Liver (tissue), 9 donors: ENCODE results near the gene PLA2G5. TPM values are rescaled to one million over a fixed set of nuclear protein-coding genes. Genes with fewer than 3 reads are reported as not detected.

Experiments used
- DNase-seq: peaks from one replicate; pipeline ENCODE4 v3.0.0-alpha.2; 2017; ENCODE audit warnings: low spot score
- H3K27ac ChIP-seq, 2 donors: one replicate each; pipeline ENCODE4 v1.7.0; 2013; ENCODE audit warnings: inconsistent platforms in 2 of 2, low read length in 2 of 2, control low read depth in 1 of 2, low read depth in 1 of 2, mild to moderate bottlenecking in 1 of 2
- H3K27me3 ChIP-seq, 4 donors: one replicate each; pipeline versions ENCODE4 v1.6.1 to v1.7.0; 2013; ENCODE audit warnings: low read length in 3 of 4, inconsistent platforms in 1 of 4, mild to moderate bottlenecking in 1 of 4, moderate library complexity in 1 of 4; ENCODE audit not compliant: control insufficient read depth in 4 of 4, insufficient read depth in 4 of 4
- H3K36me3 ChIP-seq, 4 donors: one replicate each; pipeline versions ENCODE4 v1.6.1 to v1.7.0; 2013; ENCODE audit warnings: low read length in 3 of 4, mild to moderate bottlenecking in 3 of 4, low read depth in 1 of 4, moderate library complexity in 1 of 4; ENCODE audit not compliant: control insufficient read depth in 4 of 4, insufficient read depth in 3 of 4
- H3K4me1 ChIP-seq, 4 donors: one replicate each; pipeline versions ENCODE4 v1.6.1 to v1.7.0; 2013; ENCODE audit warnings: low read length in 3 of 4, mild to moderate bottlenecking in 3 of 4, moderate library complexity in 1 of 4; ENCODE audit not compliant: control insufficient read depth in 4 of 4, insufficient read depth in 4 of 4
- H3K4me3 ChIP-seq, 3 donors: one replicate each; pipeline versions ENCODE4 v1.6.1 to v1.7.0; 2013; ENCODE audit warnings: low read length in 3 of 3, control low read depth in 1 of 3, low read depth in 1 of 3, mild to moderate bottlenecking in 1 of 3
- H3K9ac ChIP-seq, 2 donors: one replicate each; pipeline ENCODE4 v1.7.0; 2013; ENCODE audit warnings: low read length in 2 of 2, mild to moderate bottlenecking in 2 of 2, moderate library complexity in 2 of 2, control low read depth in 1 of 2, low read depth in 1 of 2
- H3K9me3 ChIP-seq, 4 donors: one replicate each; pipeline versions ENCODE4 v1.6.1 to v1.7.0; 2013; ENCODE audit warnings: low read length in 3 of 4; ENCODE audit not compliant: control insufficient read depth in 4 of 4
- EGR1 ChIP-seq, 2 donors: IDR thresholded peaks; 2 replicates each; pipeline ENCODE4 v1.6.1; 2016 to 2018; ENCODE audit warnings: antibody characterized with exemption in 2 of 2, low read depth in 2 of 2
- FOXA1 ChIP-seq: IDR thresholded peaks from 2 replicates; pipeline ENCODE4 v1.6.1; 2016; ENCODE audit warnings: antibody characterized with exemption
- FOXA2 ChIP-seq: IDR thresholded peaks from 2 replicates; pipeline ENCODE4 v1.6.1; 2016; ENCODE audit warnings: antibody characterized with exemption
- GABPA ChIP-seq, 2 donors: IDR thresholded peaks in 1 of 2; conservative IDR thresholded peaks in 1 of 2; 2 replicates each; pipeline ENCODE4 v1.6.1; 2016; ENCODE audit warnings: antibody characterized with exemption in 2 of 2, mild to moderate bottlenecking in 1 of 2, moderate library complexity in 1 of 2
- HNF4A ChIP-seq, 2 donors: conservative IDR thresholded peaks; 2 replicates each; pipeline ENCODE4 v1.6.1; 2016; ENCODE audit warnings: antibody characterized with exemption in 2 of 2, mild to moderate bottlenecking in 2 of 2
- HNF4G ChIP-seq: IDR thresholded peaks from 2 replicates; pipeline ENCODE4 v1.6.1; 2016; ENCODE audit warnings: antibody characterized with exemption
- JUND ChIP-seq, 2 donors: IDR thresholded peaks; 2 replicates each; pipeline ENCODE4 v1.6.1; 2016; ENCODE audit warnings: antibody characterized with exemption in 2 of 2
- NR2F2 ChIP-seq: IDR thresholded peaks from 2 replicates; pipeline ENCODE4 v1.6.1; 2016; ENCODE audit warnings: antibody characterized with exemption
- RAD21 ChIP-seq, 2 donors: IDR thresholded peaks; 2 replicates each; pipeline ENCODE4 v1.6.1; 2016; ENCODE audit warnings: antibody characterized with exemption in 2 of 2, mild to moderate bottlenecking in 2 of 2
- RXRA ChIP-seq, 2 donors: IDR thresholded peaks; 2 replicates each; pipeline ENCODE4 v1.6.1; 2017 to 2018; ENCODE audit warnings: antibody characterized with exemption in 2 of 2, mild to moderate bottlenecking in 1 of 2
- SP1 ChIP-seq: IDR thresholded peaks from 2 replicates; pipeline ENCODE4 v1.6.1; 2018; ENCODE audit warnings: antibody characterized with exemption, mild to moderate bottlenecking
- TAF1 ChIP-seq: conservative IDR thresholded peaks from 2 replicates; pipeline ENCODE4 v1.6.1; 2016; ENCODE audit warnings: antibody characterized with exemption, mild to moderate bottlenecking
- YY1 ChIP-seq: IDR thresholded peaks from 2 replicates; pipeline ENCODE4 v1.6.1; 2016; ENCODE audit warnings: antibody characterized with exemption, mild to moderate bottlenecking
- WGBS: extraction: QIAGEN DNeasy Blood & Tissue Kit; methylation state at CpG from one replicate; pipeline ENCODE4 v1.1.7; 2013; 5-methylcytosine and 5-hydroxymethylcytosine counted together
- polyA plus RNA-seq, 2 donors: library from polyadenylated mRNA; stranded (reverse) in 1 of 2; unstranded in 1 of 2; fragments of 200-250 nt in 1 of 2; fragments of >200 nt in 1 of 2; fragmentation: Nextera tagmentation in 1 of 2; extraction: Ambion mirVana in 1 of 2; gene quantifications; one replicate each; pipeline versions ENCODE4 v1.2.1 to v1.2.3, GENCODE V29; 2013 to 2015
- total RNA-seq, 2 donors: library from RNA; depleted of rRNA; stranded (reverse); fragments of >200 nt; gene quantifications; one replicate each; pipeline ENCODE4 v1.2.3, GENCODE V29; 2014
- TF ChIP-seq, protein P1 (sequence below): fragments of 150-350 bp; IDR thresholded peaks from 2 replicates; pipeline ENCODE4 v1.5.1; 2017; ENCODE audit warnings: improper control_type of control experiment, low read depth, low read length; ENCODE audit not compliant: missing input control
- TF ChIP-seq, protein P2 (sequence below): IDR thresholded peaks from 2 replicates; pipeline ENCODE4 v1.6.1; 2016; ENCODE audit warnings: antibody characterized with exemption, mild to moderate bottlenecking
- TF ChIP-seq, protein P3 (sequence below): IDR thresholded peaks from 2 replicates; pipeline ENCODE4 v1.6.1; 2016; ENCODE audit warnings: antibody characterized with exemption
- TF ChIP-seq, protein P4 (sequence below): IDR thresholded peaks from 2 replicates; pipeline ENCODE4 v1.6.1; 2016; ENCODE audit warnings: antibody characterized with exemption
- TF ChIP-seq, protein P5 (sequence below): IDR thresholded peaks from 2 replicates; pipeline ENCODE4 v1.6.1; 2016; ENCODE audit warnings: antibody characterized with exemption
- donor health status: healthy.
- donor health status: healthy.
- donor health status: healthy.
- donor health status: healthy.
- donor health status: healthy.

PLA2G5 gene
- total and polyA plus RNA-seq, 4 donors, result 2.0 to 2.9 (median 2.3) TPM; not detected in 1

DNA sequence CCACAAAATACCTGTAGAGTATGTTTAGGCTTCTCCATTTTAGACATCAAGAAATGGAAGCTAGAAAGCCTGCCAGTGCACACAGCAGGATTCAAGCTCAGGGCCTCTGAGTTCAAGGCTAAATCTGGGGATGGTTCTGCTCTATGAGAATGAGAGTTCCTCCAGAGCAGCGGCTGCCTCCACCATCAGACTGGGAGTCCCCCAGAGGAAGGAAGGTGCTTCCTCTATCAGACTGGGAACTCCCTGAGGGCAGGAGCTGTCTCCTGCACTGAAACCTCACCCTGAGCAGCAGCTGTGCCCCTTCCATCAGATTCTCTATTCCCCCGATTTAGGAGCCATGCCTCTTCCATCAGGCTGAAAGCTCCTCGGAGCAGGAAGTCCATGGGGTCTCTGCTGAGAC is 20.1 kb downstream of the PLA2G5 start:
- no peak overlapping the region for H3K4me3 ChIP-seq
- no peak overlapping the region for H3K9ac ChIP-seq
- no peaks in the 10 kb centered on the region for H3K9me3 ChIP-seq
- H3K27ac ChIP-seq, result no peak overlapping the region
- no peaks in the 10 kb centered on the region for H3K27me3 ChIP-seq
- TF ChIP-seq, protein P1, sequence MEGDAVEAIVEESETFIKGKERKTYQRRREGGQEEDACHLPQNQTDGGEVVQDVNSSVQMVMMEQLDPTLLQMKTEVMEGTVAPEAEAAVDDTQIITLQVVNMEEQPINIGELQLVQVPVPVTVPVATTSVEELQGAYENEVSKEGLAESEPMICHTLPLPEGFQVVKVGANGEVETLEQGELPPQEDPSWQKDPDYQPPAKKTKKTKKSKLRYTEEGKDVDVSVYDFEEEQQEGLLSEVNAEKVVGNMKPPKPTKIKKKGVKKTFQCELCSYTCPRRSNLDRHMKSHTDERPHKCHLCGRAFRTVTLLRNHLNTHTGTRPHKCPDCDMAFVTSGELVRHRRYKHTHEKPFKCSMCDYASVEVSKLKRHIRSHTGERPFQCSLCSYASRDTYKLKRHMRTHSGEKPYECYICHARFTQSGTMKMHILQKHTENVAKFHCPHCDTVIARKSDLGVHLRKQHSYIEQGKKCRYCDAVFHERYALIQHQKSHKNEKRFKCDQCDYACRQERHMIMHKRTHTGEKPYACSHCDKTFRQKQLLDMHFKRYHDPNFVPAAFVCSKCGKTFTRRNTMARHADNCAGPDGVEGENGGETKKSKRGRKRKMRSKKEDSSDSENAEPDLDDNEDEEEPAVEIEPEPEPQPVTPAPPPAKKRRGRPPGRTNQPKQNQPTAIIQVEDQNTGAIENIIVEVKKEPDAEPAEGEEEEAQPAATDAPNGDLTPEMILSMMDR, result no peak
- TF ChIP-seq, protein P2, sequence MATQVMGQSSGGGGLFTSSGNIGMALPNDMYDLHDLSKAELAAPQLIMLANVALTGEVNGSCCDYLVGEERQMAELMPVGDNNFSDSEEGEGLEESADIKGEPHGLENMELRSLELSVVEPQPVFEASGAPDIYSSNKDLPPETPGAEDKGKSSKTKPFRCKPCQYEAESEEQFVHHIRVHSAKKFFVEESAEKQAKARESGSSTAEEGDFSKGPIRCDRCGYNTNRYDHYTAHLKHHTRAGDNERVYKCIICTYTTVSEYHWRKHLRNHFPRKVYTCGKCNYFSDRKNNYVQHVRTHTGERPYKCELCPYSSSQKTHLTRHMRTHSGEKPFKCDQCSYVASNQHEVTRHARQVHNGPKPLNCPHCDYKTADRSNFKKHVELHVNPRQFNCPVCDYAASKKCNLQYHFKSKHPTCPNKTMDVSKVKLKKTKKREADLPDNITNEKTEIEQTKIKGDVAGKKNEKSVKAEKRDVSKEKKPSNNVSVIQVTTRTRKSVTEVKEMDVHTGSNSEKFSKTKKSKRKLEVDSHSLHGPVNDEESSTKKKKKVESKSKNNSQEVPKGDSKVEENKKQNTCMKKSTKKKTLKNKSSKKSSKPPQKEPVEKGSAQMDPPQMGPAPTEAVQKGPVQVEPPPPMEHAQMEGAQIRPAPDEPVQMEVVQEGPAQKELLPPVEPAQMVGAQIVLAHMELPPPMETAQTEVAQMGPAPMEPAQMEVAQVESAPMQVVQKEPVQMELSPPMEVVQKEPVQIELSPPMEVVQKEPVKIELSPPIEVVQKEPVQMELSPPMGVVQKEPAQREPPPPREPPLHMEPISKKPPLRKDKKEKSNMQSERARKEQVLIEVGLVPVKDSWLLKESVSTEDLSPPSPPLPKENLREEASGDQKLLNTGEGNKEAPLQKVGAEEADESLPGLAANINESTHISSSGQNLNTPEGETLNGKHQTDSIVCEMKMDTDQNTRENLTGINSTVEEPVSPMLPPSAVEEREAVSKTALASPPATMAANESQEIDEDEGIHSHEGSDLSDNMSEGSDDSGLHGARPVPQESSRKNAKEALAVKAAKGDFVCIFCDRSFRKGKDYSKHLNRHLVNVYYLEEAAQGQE, result no peak
- TF ChIP-seq RXRA (IDR thresholded peaks at IDR 0.05) (no peak), HNF4A (conservative IDR thresholded peaks at IDR 0.05) (no peak), HNF4G (no peak), TAF1 (no peak), GABPA (IDR thresholded peaks at IDR 0.05 in 1 of 2, conservative IDR thresholded peaks at IDR 0.05 in 1 of 2) (no peak), JUND (IDR thresholded peaks at IDR 0.05) (no peak), NR2F2 (no peak), FOXA2 (no peak), RAD21 (IDR thresholded peaks at IDR 0.05) (no peak), EGR1 (IDR thresholded peaks at IDR 0.05; ENCODE audit: low read depth in 2 of 2) (no peak), YY1 (no peak), FOXA1 (no peak), SP1 (no peak)
- TF ChIP-seq, protein P3, sequence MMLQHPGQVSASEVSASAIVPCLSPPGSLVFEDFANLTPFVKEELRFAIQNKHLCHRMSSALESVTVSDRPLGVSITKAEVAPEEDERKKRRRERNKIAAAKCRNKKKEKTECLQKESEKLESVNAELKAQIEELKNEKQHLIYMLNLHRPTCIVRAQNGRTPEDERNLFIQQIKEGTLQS, result no peak
- TF ChIP-seq, protein P4, sequence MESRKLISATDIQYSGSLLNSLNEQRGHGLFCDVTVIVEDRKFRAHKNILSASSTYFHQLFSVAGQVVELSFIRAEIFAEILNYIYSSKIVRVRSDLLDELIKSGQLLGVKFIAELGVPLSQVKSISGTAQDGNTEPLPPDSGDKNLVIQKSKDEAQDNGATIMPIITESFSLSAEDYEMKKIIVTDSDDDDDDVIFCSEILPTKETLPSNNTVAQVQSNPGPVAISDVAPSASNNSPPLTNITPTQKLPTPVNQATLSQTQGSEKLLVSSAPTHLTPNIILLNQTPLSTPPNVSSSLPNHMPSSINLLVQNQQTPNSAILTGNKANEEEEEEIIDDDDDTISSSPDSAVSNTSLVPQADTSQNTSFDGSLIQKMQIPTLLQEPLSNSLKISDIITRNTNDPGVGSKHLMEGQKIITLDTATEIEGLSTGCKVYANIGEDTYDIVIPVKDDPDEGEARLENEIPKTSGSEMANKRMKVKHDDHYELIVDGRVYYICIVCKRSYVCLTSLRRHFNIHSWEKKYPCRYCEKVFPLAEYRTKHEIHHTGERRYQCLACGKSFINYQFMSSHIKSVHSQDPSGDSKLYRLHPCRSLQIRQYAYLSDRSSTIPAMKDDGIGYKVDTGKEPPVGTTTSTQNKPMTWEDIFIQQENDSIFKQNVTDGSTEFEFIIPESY, result no peak
- TF ChIP-seq, protein P5, sequence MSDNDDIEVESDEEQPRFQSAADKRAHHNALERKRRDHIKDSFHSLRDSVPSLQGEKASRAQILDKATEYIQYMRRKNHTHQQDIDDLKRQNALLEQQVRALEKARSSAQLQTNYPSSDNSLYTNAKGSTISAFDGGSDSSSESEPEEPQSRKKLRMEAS, result no peak
- 91% methylated on average over 3 of the region's 3 CpGs for WGBS
- no peaks in the 10 kb centered on the region for H3K4me1 ChIP-seq
- no peak for DNase-seq
- no peaks in the 10 kb centered on the region for H3K36me3 ChIP-seq
